RWPE2 (cell line): ENCODE data around the gene THAP3.

Experiments used
- ATAC-seq: fragments of 200-7000 bp; cut with Tn5 transposase; 3 replicates; pipeline ENCODE4 v1.9.1; 2021; ENCODE audit warnings: low read depth
- DNase-seq: peaks from one replicate; pipeline ENCODE4 v3.0.0-alpha.2; 2020; ENCODE audit warnings: low spot score
- H3K27ac ChIP-seq: fragments of 450-650 bp; 2 replicates; pipeline ENCODE4 v1.5.1; 2017; ENCODE audit warnings: mild to moderate bottlenecking; ENCODE audit not compliant: poor library complexity, severe bottlenecking
- H3K27me3 ChIP-seq: fragments of 250-450 bp; sonication (Bioruptor Pico); 2 replicates; pipeline ENCODE4 v1.5.1; 2021; ENCODE audit warnings: mild to moderate bottlenecking, moderate library complexity; ENCODE audit not compliant: insufficient read depth, poor library complexity, severe bottlenecking
- H3K36me3 ChIP-seq: fragments of 250-450 bp; sonication (Bioruptor Pico); 2 replicates; pipeline ENCODE4 v1.5.1; 2020; ENCODE audit warnings: low read depth, mild to moderate bottlenecking, moderate library complexity
- H3K4me1 ChIP-seq: fragments of 250-450 bp; sonication (Bioruptor Pico); 2 replicates; pipeline ENCODE4 v1.5.1; 2021; ENCODE audit warnings: mild to moderate bottlenecking, moderate library complexity; ENCODE audit not compliant: insufficient read depth, poor library complexity, severe bottlenecking
- H3K4me3 ChIP-seq: fragments of 250-450 bp; sonication (Bioruptor Pico); 2 replicates; pipeline ENCODE4 v1.5.1; 2021; ENCODE audit warnings: mild to moderate bottlenecking, moderate library complexity; ENCODE audit not compliant: severe bottlenecking
- H3K9me3 ChIP-seq: fragments of 250-450 bp; sonication (Bioruptor Pico); 2 replicates; pipeline ENCODE4 v1.5.1; 2021; ENCODE audit warnings: mild to moderate bottlenecking, moderate library complexity; ENCODE audit not compliant: severe bottlenecking
- TF ChIP-seq, protein P1 (sequence below): fragments of 450-650 bp; IDR thresholded peaks from one replicate; pipeline ENCODE4 v1.5.1; 2017; ENCODE audit warnings: mild to moderate bottlenecking, moderate library complexity; ENCODE audit not compliant: poor library complexity, severe bottlenecking

The THAP3 gene

DNA sequence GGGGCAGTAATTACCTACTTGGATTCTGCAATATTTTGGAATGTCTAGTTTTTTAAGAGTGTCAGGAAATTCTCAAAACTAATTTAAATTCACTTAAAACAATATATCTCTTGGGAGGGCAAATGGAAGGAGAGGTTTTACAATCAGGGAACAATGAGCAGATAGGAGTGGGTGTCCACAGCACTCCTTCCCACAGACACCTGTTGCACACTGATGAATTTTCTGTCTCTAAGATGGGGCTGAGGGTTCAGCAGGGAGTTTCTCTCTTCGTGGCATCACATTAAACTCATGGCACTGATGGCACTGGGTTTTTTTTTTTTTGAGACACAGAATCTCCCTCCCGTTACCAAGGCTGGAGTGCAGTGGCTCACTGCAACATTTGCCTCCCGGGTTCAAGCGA lies 5.6 kb upstream of the THAP3 start:
- no peaks in the 10 kb centered on the region for H3K9me3 ChIP-seq
- ATAC-seq = no peak
- H3K4me3 ChIP-seq = no peak overlapping the region
- TF ChIP-seq, protein P1, sequence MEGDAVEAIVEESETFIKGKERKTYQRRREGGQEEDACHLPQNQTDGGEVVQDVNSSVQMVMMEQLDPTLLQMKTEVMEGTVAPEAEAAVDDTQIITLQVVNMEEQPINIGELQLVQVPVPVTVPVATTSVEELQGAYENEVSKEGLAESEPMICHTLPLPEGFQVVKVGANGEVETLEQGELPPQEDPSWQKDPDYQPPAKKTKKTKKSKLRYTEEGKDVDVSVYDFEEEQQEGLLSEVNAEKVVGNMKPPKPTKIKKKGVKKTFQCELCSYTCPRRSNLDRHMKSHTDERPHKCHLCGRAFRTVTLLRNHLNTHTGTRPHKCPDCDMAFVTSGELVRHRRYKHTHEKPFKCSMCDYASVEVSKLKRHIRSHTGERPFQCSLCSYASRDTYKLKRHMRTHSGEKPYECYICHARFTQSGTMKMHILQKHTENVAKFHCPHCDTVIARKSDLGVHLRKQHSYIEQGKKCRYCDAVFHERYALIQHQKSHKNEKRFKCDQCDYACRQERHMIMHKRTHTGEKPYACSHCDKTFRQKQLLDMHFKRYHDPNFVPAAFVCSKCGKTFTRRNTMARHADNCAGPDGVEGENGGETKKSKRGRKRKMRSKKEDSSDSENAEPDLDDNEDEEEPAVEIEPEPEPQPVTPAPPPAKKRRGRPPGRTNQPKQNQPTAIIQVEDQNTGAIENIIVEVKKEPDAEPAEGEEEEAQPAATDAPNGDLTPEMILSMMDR = no peak
- DNase-seq = no peak
- H3K27me3 ChIP-seq = no peaks in the 10 kb centered on the region
- peaks cover 58% of the 10 kb centered on the region for H3K36me3 ChIP-seq
- H3K27ac ChIP-seq = no peak overlapping the region
- H3K4me1 ChIP-seq = no peaks in the 10 kb centered on the region

DNA sequence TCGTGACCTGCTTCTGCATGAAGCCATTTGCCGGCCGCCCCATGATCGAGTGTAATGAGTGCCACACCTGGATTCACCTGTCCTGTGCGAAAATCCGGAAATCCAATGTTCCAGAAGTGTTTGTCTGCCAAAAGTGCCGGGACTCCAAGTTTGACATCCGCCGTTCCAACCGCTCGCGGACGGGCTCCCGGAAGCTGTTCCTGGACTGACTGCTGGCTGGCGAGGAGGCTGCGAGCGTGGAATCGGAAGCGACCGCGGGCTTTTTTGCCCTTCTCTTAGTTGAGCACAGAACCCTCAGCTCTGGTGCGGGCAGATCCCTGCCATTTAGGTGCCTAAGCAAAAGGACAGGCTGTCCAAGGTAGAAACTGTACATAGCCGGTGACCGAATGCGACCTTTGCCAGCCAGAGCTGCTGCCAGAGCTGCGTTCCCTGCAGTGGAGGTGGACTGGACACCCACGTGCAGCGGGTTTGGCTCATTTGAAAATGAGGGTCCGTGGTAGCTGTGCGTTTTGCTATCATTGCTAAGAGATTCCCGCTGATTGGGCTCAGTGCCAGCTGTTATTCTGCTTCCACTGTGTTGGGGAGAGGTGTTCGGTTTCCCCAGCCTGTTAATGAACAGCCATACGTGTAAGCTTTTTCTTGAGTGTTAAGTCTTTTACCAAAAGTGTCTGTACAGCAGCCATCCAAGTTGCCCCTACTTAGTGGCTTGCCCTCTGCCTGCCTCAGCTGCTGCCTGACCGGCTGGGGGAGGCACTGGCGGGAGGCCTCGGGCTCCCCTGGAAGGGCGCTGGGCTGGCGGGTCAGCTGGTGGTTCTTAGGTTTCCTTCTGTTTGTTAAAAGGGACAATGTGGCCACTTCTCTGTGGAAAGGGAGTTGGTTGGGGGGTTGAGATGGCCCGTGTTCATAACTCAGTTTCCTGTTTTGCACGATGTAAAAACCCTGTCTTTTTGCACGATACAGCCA lies 3.0 kb upstream of the THAP3 start:
- Histone ChIP-seq H3K27ac (no peak overlapping the region), H3K27me3 (no peaks in the 10 kb centered on the region), H3K9me3 (no peaks in the 10 kb centered on the region), H3K4me3 (no peak overlapping the region), H3K36me3 (peaks cover 59% of the 10 kb centered on the region), H3K4me1 (no peaks in the 10 kb centered on the region)
- DNase-seq (no peak), ATAC-seq (no peak)
- TF ChIP-seq, protein P1 = no peak

DNA sequence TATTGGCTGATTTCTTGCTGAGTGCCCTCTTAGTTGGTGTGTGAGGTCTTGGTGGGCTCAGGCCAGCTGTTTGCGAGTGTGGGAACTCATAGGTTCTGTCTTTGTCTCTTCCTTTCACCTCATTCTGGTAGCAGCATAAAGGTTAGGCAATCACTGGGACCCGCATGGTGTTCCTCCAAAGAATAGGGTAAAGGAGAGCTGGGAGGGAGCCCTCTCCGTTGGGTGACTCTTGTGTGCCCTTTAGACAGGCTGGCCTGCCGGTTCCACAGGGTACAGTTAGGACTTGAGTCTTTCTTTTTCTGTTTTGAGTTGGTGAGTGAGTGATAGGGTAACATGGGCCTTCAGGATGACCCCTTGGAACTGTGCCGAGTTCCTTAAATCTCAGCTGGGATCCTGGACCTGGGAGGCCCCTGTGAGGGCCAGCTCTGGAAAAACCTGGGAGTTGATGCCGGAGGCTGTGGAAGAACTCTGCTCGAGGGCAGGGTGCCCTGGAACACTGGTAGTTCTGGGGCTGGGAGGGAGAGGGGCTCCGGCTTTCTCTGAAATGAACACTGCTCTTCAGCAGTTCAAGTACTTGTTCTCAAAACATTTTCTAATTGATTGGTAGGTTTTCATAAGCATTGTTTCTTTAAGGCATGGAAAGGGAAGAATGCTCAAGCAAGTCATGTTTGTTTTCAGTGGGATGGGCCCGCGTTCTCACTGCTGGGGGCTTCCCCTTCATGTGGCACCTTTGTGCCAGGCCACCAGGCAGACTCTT lies 2.1 kb upstream of the THAP3 start:
- no peak overlapping the region for H3K4me3 ChIP-seq
- H3K36me3 ChIP-seq = peaks cover 59% of the 10 kb centered on the region
- TF ChIP-seq, protein P1 = no peak
- H3K9me3 ChIP-seq = no peaks in the 10 kb centered on the region
- H3K27ac ChIP-seq = no peak overlapping the region
- no peaks in the 10 kb centered on the region for H3K4me1 ChIP-seq
- H3K27me3 ChIP-seq = no peaks in the 10 kb centered on the region
- DNase-seq = no peak
- no peak for ATAC-seq

DNA sequence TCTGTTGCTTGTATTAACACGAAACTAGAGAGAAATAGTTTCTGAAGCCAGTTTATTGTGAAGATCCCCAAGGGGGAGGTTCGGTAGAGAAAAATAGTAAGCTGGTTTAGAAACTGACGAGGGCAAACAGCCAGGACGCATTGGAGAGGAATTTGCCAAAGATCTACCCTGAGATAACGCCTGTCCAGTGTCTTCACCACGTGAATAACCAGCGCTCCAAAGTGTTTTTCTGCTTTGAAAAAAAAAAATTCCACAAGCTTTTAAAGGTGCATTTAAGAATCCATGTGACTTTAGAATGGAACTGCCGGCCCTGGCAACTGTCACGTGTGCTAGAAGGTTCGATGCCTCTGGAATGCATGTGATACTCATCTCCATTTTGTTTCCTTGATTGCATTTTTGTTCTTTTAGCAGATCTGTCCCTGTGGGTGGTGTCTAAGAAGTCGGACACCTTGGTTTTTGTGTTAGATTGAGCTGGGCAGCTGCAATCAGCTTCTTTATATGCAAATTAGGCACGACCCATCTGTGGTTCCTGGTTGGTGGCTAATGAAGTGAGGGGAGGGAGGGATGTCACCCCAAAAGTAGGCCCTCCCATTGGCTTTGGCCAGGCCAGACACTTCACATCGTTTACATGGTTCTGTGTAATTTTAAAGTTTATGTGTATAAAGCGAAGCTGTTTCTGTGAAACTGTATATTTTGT lies 1.3 kb upstream of the THAP3 start:
- ATAC-seq = no peak
- H3K9me3 ChIP-seq = no peaks in the 10 kb centered on the region
- H3K27ac ChIP-seq = no peak overlapping the region
- H3K36me3 ChIP-seq = peaks cover 67% of the 10 kb centered on the region
- TF ChIP-seq, protein P1 = no peak
- H3K27me3 ChIP-seq = no peaks in the 10 kb centered on the region
- no peak for DNase-seq
- no peak overlapping the region for H3K4me3 ChIP-seq
- H3K4me1 ChIP-seq = no peaks in the 10 kb centered on the region
